Liver (tissue), 9 donors: ENCODE measurements around the gene GALR2. TPM values are rescaled to one million over a fixed set of nuclear protein-coding genes. Genes with fewer than 3 reads are reported as not detected.

Experiments used
- DNase-seq: peaks from one replicate; pipeline ENCODE4 v3.0.0-alpha.2; 2017; ENCODE audit warnings: low spot score
- H3K27ac ChIP-seq, 2 donors: one replicate each; pipeline ENCODE4 v1.7.0; 2013; ENCODE audit warnings: inconsistent platforms in 2 of 2, low read length in 2 of 2, control low read depth in 1 of 2, low read depth in 1 of 2, mild to moderate bottlenecking in 1 of 2
- H3K27me3 ChIP-seq, 4 donors: one replicate each; pipeline versions ENCODE4 v1.6.1 to v1.7.0; 2013; ENCODE audit warnings: low read length in 3 of 4, inconsistent platforms in 1 of 4, mild to moderate bottlenecking in 1 of 4, moderate library complexity in 1 of 4; ENCODE audit not compliant: control insufficient read depth in 4 of 4, insufficient read depth in 4 of 4
- H3K36me3 ChIP-seq, 4 donors: one replicate each; pipeline versions ENCODE4 v1.6.1 to v1.7.0; 2013; ENCODE audit warnings: low read length in 3 of 4, mild to moderate bottlenecking in 3 of 4, low read depth in 1 of 4, moderate library complexity in 1 of 4; ENCODE audit not compliant: control insufficient read depth in 4 of 4, insufficient read depth in 3 of 4
- H3K4me1 ChIP-seq, 4 donors: one replicate each; pipeline versions ENCODE4 v1.6.1 to v1.7.0; 2013; ENCODE audit warnings: low read length in 3 of 4, mild to moderate bottlenecking in 3 of 4, moderate library complexity in 1 of 4; ENCODE audit not compliant: control insufficient read depth in 4 of 4, insufficient read depth in 4 of 4
- H3K4me3 ChIP-seq, 3 donors: one replicate each; pipeline versions ENCODE4 v1.6.1 to v1.7.0; 2013; ENCODE audit warnings: low read length in 3 of 3, control low read depth in 1 of 3, low read depth in 1 of 3, mild to moderate bottlenecking in 1 of 3
- H3K9ac ChIP-seq, 2 donors: one replicate each; pipeline ENCODE4 v1.7.0; 2013; ENCODE audit warnings: low read length in 2 of 2, mild to moderate bottlenecking in 2 of 2, moderate library complexity in 2 of 2, control low read depth in 1 of 2, low read depth in 1 of 2
- H3K9me3 ChIP-seq, 4 donors: one replicate each; pipeline versions ENCODE4 v1.6.1 to v1.7.0; 2013; ENCODE audit warnings: low read length in 3 of 4; ENCODE audit not compliant: control insufficient read depth in 4 of 4
- ATF3 ChIP-seq: IDR thresholded peaks from 2 replicates; pipeline ENCODE4 v1.6.1; 2016; ENCODE audit warnings: antibody characterized with exemption
- CTCF ChIP-seq: fragments of 150-350 bp; IDR thresholded peaks from 2 replicates; pipeline ENCODE4 v1.5.1; 2017; ENCODE audit warnings: improper control_type of control experiment, low read depth, low read length; ENCODE audit not compliant: missing input control
- EGR1 ChIP-seq, 2 donors: IDR thresholded peaks; 2 replicates each; pipeline ENCODE4 v1.6.1; 2016 to 2018; ENCODE audit warnings: antibody characterized with exemption in 2 of 2, low read depth in 2 of 2
- FOXA1 ChIP-seq: IDR thresholded peaks from 2 replicates; pipeline ENCODE4 v1.6.1; 2016; ENCODE audit warnings: antibody characterized with exemption
- FOXA2 ChIP-seq: IDR thresholded peaks from 2 replicates; pipeline ENCODE4 v1.6.1; 2016; ENCODE audit warnings: antibody characterized with exemption
- GABPA ChIP-seq, 2 donors: IDR thresholded peaks in 1 of 2; conservative IDR thresholded peaks in 1 of 2; 2 replicates each; pipeline ENCODE4 v1.6.1; 2016; ENCODE audit warnings: antibody characterized with exemption in 2 of 2, mild to moderate bottlenecking in 1 of 2, moderate library complexity in 1 of 2
- HNF4A ChIP-seq, 2 donors: conservative IDR thresholded peaks; 2 replicates each; pipeline ENCODE4 v1.6.1; 2016; ENCODE audit warnings: antibody characterized with exemption in 2 of 2, mild to moderate bottlenecking in 2 of 2
- HNF4G ChIP-seq: IDR thresholded peaks from 2 replicates; pipeline ENCODE4 v1.6.1; 2016; ENCODE audit warnings: antibody characterized with exemption
- JUND ChIP-seq, 2 donors: IDR thresholded peaks; 2 replicates each; pipeline ENCODE4 v1.6.1; 2016; ENCODE audit warnings: antibody characterized with exemption in 2 of 2
- MAX ChIP-seq: IDR thresholded peaks from 2 replicates; pipeline ENCODE4 v1.6.1; 2016; ENCODE audit warnings: antibody characterized with exemption
- NR2F2 ChIP-seq: IDR thresholded peaks from 2 replicates; pipeline ENCODE4 v1.6.1; 2016; ENCODE audit warnings: antibody characterized with exemption
- RAD21 ChIP-seq, 2 donors: IDR thresholded peaks; 2 replicates each; pipeline ENCODE4 v1.6.1; 2016; ENCODE audit warnings: antibody characterized with exemption in 2 of 2, mild to moderate bottlenecking in 2 of 2
- REST ChIP-seq: IDR thresholded peaks from 2 replicates; pipeline ENCODE4 v1.6.1; 2016; ENCODE audit warnings: antibody characterized with exemption, mild to moderate bottlenecking
- RXRA ChIP-seq, 2 donors: IDR thresholded peaks; 2 replicates each; pipeline ENCODE4 v1.6.1; 2017 to 2018; ENCODE audit warnings: antibody characterized with exemption in 2 of 2, mild to moderate bottlenecking in 1 of 2
- SP1 ChIP-seq: IDR thresholded peaks from 2 replicates; pipeline ENCODE4 v1.6.1; 2018; ENCODE audit warnings: antibody characterized with exemption, mild to moderate bottlenecking
- YY1 ChIP-seq: IDR thresholded peaks from 2 replicates; pipeline ENCODE4 v1.6.1; 2016; ENCODE audit warnings: antibody characterized with exemption, mild to moderate bottlenecking
- WGBS: extraction: QIAGEN DNeasy Blood & Tissue Kit; methylation state at CpG from one replicate; pipeline ENCODE4 v1.1.7; 2013; 5-methylcytosine and 5-hydroxymethylcytosine counted together
- polyA plus RNA-seq, 2 donors: library from polyadenylated mRNA; stranded (reverse) in 1 of 2; unstranded in 1 of 2; fragments of 200-250 nt in 1 of 2; fragments of >200 nt in 1 of 2; fragmentation: Nextera tagmentation in 1 of 2; extraction: Ambion mirVana in 1 of 2; gene quantifications; one replicate each; pipeline versions ENCODE4 v1.2.1 to v1.2.3, GENCODE V29; 2013 to 2015
- total RNA-seq, 2 donors: library from RNA; depleted of rRNA; stranded (reverse); fragments of >200 nt; gene quantifications; one replicate each; pipeline ENCODE4 v1.2.3, GENCODE V29; 2014
- TF ChIP-seq, protein P1 (sequence below): IDR thresholded peaks from 2 replicates; pipeline ENCODE4 v1.6.1; 2016; ENCODE audit warnings: antibody characterized with exemption
- donor health status: healthy.
- donor health status: healthy.
- donor health status: healthy.
- donor health status: healthy.
- donor health status: healthy.

Gene GALR2
- total and polyA plus RNA-seq, 4 donors: 0.08 to 0.22 (median 0.14) TPM; not detected in 1

DNA sequence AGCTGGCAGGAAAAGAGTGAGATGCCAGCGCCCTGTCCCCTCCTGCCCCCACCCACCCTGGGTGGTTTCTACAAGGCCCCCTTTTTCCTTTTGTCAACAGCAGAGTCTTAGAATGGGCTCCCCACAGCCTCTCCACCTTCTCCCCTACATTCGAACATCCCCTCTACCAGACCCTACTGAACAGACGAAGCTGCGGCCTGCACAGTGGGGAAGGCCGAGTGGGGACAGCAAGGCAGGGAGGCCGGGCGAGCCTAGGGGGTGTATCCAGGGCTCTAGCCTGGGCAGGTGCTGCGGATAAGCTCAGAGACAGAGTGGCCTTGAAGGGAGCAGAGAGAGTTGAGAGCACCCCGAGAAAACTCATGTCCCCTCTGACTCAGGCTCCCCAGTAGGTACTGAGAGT, 11.8 kb downstream of the GALR2 start:
- 97% methylated on average over 9 of the region's 9 CpGs for WGBS
- TF ChIP-seq EGR1 (IDR thresholded peaks at IDR 0.05; ENCODE audit: low read depth in 2 of 2): no peak
- TF ChIP-seq FOXA2: no peak
- no peak for TF ChIP-seq GABPA (IDR thresholded peaks at IDR 0.05 in 1 of 2, conservative IDR thresholded peaks at IDR 0.05 in 1 of 2)
- TF ChIP-seq HNF4A (conservative IDR thresholded peaks at IDR 0.05): no peak
- no peak for TF ChIP-seq CTCF
- TF ChIP-seq REST: no peak
- TF ChIP-seq NR2F2: no peak
- TF ChIP-seq HNF4G: no peak
- no peak for TF ChIP-seq FOXA1
- TF ChIP-seq RAD21 (IDR thresholded peaks at IDR 0.05): no peak
- TF ChIP-seq SP1: no peak
- TF ChIP-seq JUND (IDR thresholded peaks at IDR 0.05): no peak
- TF ChIP-seq RXRA (IDR thresholded peaks at IDR 0.05): no peak
- no peaks in the 10 kb centered on the region for H3K9me3 ChIP-seq
- no peak for DNase-seq
- H3K36me3 ChIP-seq: peaks cover 17 to 69% (median 42%) of the 10 kb centered on the region in 4 donors
- H3K27ac ChIP-seq: no peak overlapping the region
- H3K27me3 ChIP-seq: no peaks in the 10 kb centered on the region
- no peak overlapping the region for H3K4me3 ChIP-seq
- H3K9ac ChIP-seq: no peak overlapping the region
- H3K4me1 ChIP-seq: no peaks in the 10 kb centered on the region

DNA sequence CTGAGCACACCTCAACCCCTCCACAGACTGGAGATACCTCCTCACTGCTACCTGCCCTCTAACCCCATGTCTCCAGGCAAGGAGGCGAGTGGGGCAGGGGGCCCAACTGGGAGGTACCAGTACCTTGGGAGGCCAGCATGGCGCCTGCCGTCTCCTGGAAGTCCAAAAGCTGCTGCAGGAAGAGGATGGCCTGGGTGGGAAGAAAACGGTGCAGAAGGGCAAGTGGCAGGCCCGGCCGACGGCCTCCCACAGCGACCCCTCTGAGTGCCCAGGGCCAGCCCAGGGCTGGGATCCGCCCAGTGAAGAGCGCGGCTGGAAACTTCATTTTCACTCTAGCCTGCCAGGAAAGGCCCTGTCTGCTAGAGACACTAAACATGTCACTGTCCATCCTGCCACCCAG, 12.9 kb downstream of the GALR2 start:
- no peaks in the 10 kb centered on the region for H3K9me3 ChIP-seq
- H3K9ac ChIP-seq: no peak overlapping the region
- 88% methylated on average over 11 of the region's 11 CpGs for WGBS
- H3K4me3 ChIP-seq: no peak overlapping the region
- H3K27me3 ChIP-seq: no peaks in the 10 kb centered on the region
- DNase-seq: no peak
- H3K27ac ChIP-seq: no peak overlapping the region
- no peak for TF ChIP-seq MAX
- no peak for TF ChIP-seq HNF4G
- no peak for TF ChIP-seq YY1
- no peak for TF ChIP-seq SP1
- no peak for TF ChIP-seq REST
- no peak for TF ChIP-seq RAD21 (IDR thresholded peaks at IDR 0.05)
- no peak for TF ChIP-seq ATF3
- no peak for TF ChIP-seq NR2F2
- TF ChIP-seq, protein P1, sequence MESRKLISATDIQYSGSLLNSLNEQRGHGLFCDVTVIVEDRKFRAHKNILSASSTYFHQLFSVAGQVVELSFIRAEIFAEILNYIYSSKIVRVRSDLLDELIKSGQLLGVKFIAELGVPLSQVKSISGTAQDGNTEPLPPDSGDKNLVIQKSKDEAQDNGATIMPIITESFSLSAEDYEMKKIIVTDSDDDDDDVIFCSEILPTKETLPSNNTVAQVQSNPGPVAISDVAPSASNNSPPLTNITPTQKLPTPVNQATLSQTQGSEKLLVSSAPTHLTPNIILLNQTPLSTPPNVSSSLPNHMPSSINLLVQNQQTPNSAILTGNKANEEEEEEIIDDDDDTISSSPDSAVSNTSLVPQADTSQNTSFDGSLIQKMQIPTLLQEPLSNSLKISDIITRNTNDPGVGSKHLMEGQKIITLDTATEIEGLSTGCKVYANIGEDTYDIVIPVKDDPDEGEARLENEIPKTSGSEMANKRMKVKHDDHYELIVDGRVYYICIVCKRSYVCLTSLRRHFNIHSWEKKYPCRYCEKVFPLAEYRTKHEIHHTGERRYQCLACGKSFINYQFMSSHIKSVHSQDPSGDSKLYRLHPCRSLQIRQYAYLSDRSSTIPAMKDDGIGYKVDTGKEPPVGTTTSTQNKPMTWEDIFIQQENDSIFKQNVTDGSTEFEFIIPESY: no peak
- peaks cover 17 to 71% (median 43%) of the 10 kb centered on the region in 4 donors for H3K36me3 ChIP-seq
- no peaks in the 10 kb centered on the region for H3K4me1 ChIP-seq
